Bronchus fibroblast of lung (primary cell): ENCODE results near the gene SQSTM1. TPM values are rescaled to one million over a fixed set of nuclear protein-coding genes. Genes with fewer than 3 reads are reported as not detected.

Source experiments
- total RNA-seq: library from RNA; depleted of rRNA; stranded (reverse); fragments of >200 nt; gene quantifications from 2 replicates; pipeline ENCODE4 v1.2.3, GENCODE V29; 2015

SQSTM1 gene
- total RNA-seq, result 149 and 160 TPM in 2 replicates

GRCh38 chr5:179820483-179821297 is at the start of gene SQSTM1:
TSS of gene SQSTM1 (plus strand) at chr5:179820905. CDS start at chr5:179820937, 32 bp downstream.

GRCh38 chr5:179793468-179794139 is 27.1 kb upstream of the SQSTM1 start, which contains the start of gene LTC4S:
TSS of gene LTC4S (plus strand) at chr5:179793986. CDS start at chr5:179794081, 95 bp downstream.

GRCh38 chr5:179806250-179807048 is 14.3 kb upstream of the SQSTM1 start, which contains the start of gene MGAT4B:
TSS of gene MGAT4B (minus strand) at chr5:179806866. CDS start at chr5:179806583, 283 bp downstream.

GRCh38 chr5:179858586-179859427 is 38.1 kb downstream of the SQSTM1 start, which contains the start of gene MRNIP:
TSS of gene MRNIP (minus strand) at chr5:179858817. CDS start at chr5:179858796, 21 bp downstream.

Other genes starting within 250 kb of the SQSTM1 start
- gene HNRNPH1, start 197.2 kb upstream of the SQSTM1 start, total RNA-seq, result 307 and 331 TPM in 2 replicates
- not detected in 2 replicates for gene CBY3, start 139.9 kb upstream of the SQSTM1 start, total RNA-seq
- 209 and 245 TPM in 2 replicates for gene CANX, start 121.9 kb upstream of the SQSTM1 start, total RNA-seq
- 11.0 and 17.3 TPM in 2 replicates for gene MAML1, start 88.1 kb upstream of the SQSTM1 start, total RNA-seq
- gene LTC4S, start 26.9 kb upstream of the SQSTM1 start, total RNA-seq, result 1.6 and 3.4 TPM in 2 replicates
- gene MGAT4B, start 14.0 kb upstream of the SQSTM1 start, total RNA-seq, result 92.6 and 97.2 TPM in 2 replicates
- gene MRNIP, start 37.9 kb downstream of the SQSTM1 start, total RNA-seq, result 10.6 and 18.0 TPM in 2 replicates
- 31.6 and 34.5 TPM in 2 replicates for gene TBC1D9B, start 87.0 kb downstream of the SQSTM1 start, total RNA-seq